K562 treated with DMSO at 1 percent for 48 hours (cell line): ENCODE results near the gene ZNF419. TPM values are rescaled to one million over a fixed set of nuclear protein-coding genes. Genes with fewer than 3 reads are reported as not detected.

ENCODE experiments used
- total RNA-seq: library from RNA; unstranded; fragments of 300-600 nt; gene quantifications from 2 replicates; pipeline ENCODE4 v1.2.3, GENCODE V29; 2022; ENCODE audit warnings: low replicate concordance; ENCODE audit errors: extremely low read depth

Gene ZNF419
- not detected in 2 replicates for total RNA-seq

GRCh38 chr19:57487477-57488298 is at the start of gene ZNF419:
Gene ZNF419 (plus strand): TSS chr19:57487750. CDS start chr19:57487951, 201 bp downstream.

GRCh38 chr19:57477191-57478008 is 10.2 kb upstream of the ZNF419 start, which contains the start of gene ZNF772:
Gene ZNF772 (minus strand): TSS chr19:57477566. CDS start chr19:57477309, 257 bp downstream.

DNA sequence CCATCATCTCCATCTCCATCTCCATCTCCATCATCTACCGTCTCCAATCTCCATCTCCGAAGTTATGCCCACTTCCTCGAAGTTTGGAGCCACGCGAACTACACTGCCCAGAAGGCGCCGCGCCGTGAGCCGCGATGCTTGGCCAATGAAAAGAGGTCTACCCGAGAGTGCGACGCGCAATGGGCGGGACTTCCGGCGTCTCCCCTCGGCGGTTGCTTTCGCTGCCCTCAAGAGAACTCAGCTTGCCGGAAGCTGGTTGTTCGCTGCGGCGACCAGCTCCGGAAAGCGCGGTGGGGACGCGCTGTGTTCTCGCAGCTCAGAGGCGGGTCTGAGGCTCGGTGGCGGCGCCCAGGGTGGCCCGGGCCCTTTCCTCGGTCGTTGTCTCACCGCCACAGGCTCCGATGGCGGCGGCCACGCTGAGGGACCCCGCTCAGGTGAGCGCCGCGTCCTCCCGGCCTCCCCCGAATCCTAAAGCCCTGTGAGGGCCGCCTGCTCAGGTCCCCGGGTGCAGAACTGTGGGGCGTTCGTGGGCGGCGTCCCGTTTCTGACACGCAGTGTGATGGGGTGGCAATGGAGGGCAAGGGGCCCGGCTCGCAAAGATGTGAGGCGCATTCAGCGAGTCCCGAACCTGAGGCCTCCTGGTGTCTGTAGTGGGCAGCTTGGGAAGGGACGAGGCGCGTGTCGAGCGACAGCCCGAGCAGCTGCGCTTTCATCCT is 12.3 kb downstream of the ZNF419 start, which contains the start of gene ZNF773:
Gene ZNF773, plus strand, starts transcription at position 259 of the 716 bp plus-strand sequence. Its CDS starts 143 bp downstream, at position 402.

DNA sequence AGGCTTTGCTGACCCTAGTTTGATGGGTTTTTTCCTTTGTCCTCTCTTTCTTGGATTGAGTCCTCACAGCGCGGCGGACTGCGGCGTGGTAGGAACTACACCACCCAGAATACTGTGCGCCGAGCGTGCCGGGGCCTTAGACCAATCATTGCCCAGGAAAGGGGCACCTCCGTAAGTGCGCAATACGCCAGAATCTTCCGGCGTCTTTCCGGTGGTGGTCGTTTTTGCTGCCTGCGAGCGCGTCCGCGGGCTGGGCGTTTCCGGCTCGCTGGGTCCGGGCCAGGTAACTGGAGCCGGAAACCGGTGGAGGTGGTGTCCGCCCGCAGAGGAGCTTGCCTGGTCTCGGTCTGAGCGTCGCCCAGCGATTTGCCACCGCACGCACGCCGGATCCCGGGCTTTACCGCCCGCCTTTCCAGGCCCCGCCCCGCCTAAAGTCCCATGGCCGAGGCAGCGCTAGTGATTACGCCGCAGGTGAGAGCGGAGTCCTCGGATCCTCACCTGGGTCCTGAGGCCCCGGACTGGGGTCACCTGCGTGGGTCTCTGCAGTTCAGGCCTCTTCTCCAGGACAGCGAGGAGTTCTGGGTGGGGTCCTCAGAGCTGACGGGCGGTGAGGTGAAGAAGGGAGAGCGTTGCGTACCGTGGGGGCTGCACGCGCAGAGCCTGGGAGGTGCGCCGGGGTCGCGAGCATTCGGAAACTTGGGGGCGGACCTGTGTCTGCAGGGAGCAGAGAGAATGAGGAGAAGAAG is 39.8 kb downstream of the ZNF419 start, which contains the start of gene ZNF549:
Gene ZNF549, plus strand, starts transcription at position 221 of the 746 bp plus-strand sequence. Its CDS starts 218 bp downstream, at position 439.

Other genes with a start within 250 kb of the ZNF419 start
- not detected in 2 replicates for gene ZNF805, start 247.1 kb upstream of the ZNF419 start, total RNA-seq
- gene ZNF460, start 207.3 kb upstream of the ZNF419 start, total RNA-seq: not detected in 2 replicates
- gene ZNF543, start 167.3 kb upstream of the ZNF419 start, total RNA-seq: not detected in 2 replicates
- not detected in 2 replicates for gene ZNF304, start 136.5 kb upstream of the ZNF419 start, total RNA-seq
- gene TRAPPC2B, start 124.2 kb upstream of the ZNF419 start, total RNA-seq: not detected in 2 replicates
- gene ZNF547, start 124.2 kb upstream of the ZNF419 start, total RNA-seq: not detected in 2 replicates
- not detected in 2 replicates for gene ZNF548, start 97.9 kb upstream of the ZNF419 start, total RNA-seq
- gene ZNF17, start 76.6 kb upstream of the ZNF419 start, total RNA-seq: not detected in 2 replicates
- gene ZNF749, start 52.4 kb upstream of the ZNF419 start, total RNA-seq: not detected in 2 replicates
- not detected in 2 replicates for gene VN1R1, start 30.6 kb upstream of the ZNF419 start, total RNA-seq
- gene ZNF772, start 10.2 kb upstream of the ZNF419 start, total RNA-seq: not detected in 2 replicates
- gene ZNF773, start 12.2 kb downstream of the ZNF419 start, total RNA-seq: not detected in 2 replicates
- gene ZNF549, start 39.6 kb downstream of the ZNF419 start, total RNA-seq: not detected in 2 replicates
- gene ZNF550, start 72.1 kb downstream of the ZNF419 start, total RNA-seq: not detected in 2 replicates
- not detected in 2 replicates for gene ZNF416, start 91.2 kb downstream of the ZNF419 start, total RNA-seq
- gene ZIK1, start 96.4 kb downstream of the ZNF419 start, total RNA-seq: not detected in 2 replicates
- gene ZNF530, start 112.1 kb downstream of the ZNF419 start, total RNA-seq: not detected in 2 replicates
- gene ZNF134, start 126.5 kb downstream of the ZNF419 start, total RNA-seq: not detected in 2 replicates
- not detected in 2 replicates for gene ZNF211, start 145.4 kb downstream of the ZNF419 start, total RNA-seq
- gene ZSCAN4, start 181.2 kb downstream of the ZNF419 start, total RNA-seq: not detected in 2 replicates
- gene ZNF551, start 194.2 kb downstream of the ZNF419 start, total RNA-seq: not detected in 2 replicates
- not detected in 2 replicates for gene ZNF154, start 221.5 kb downstream of the ZNF419 start, total RNA-seq
- not detected in 2 replicates for gene ZNF671, start 239.9 kb downstream of the ZNF419 start, total RNA-seq